AG04449 (cell line): ENCODE measurements around the gene COL23A1.

ENCODE experiments used
- CTCF ChIA-PET: fragments of 350-600 bp; formaldehyde crosslinking; extraction: SDS; loops from one replicate; lab custom pipeline; 2021; ENCODE audit warnings: antibody characterized with exemption; lab: Yijun Ruan, JAX
- POLR2A ChIA-PET: fragments of 400-600, 350-600 bp; formaldehyde crosslinking; extraction: SDS; loops from one replicate; lab custom pipeline; 2020; ENCODE audit warnings: antibody characterized with exemption, inconsistent platforms; lab: Yijun Ruan, JAX
- DNase-seq: peaks from one replicate; pipeline ENCODE4 v3.0.0-alpha.2; 2010; ENCODE audit warnings: low read depth, low spot score
- H3K4me3 ChIP-seq: 2 replicates; pipeline ENCODE4 v1.5.1; 2011; ENCODE audit warnings: low read depth, mild to moderate bottlenecking, control low read depth, low read length
- TF ChIP-seq, protein P1 (sequence below): IDR thresholded peaks from one replicate; pipeline ENCODE4 v1.5.1; 2011; ENCODE audit warnings: mild to moderate bottlenecking, moderate library complexity, low read length, control low read depth, inconsistent platforms; ENCODE audit not compliant: insufficient read depth; ENCODE audit errors: missing control alignments

The COL23A1 gene

DNA sequence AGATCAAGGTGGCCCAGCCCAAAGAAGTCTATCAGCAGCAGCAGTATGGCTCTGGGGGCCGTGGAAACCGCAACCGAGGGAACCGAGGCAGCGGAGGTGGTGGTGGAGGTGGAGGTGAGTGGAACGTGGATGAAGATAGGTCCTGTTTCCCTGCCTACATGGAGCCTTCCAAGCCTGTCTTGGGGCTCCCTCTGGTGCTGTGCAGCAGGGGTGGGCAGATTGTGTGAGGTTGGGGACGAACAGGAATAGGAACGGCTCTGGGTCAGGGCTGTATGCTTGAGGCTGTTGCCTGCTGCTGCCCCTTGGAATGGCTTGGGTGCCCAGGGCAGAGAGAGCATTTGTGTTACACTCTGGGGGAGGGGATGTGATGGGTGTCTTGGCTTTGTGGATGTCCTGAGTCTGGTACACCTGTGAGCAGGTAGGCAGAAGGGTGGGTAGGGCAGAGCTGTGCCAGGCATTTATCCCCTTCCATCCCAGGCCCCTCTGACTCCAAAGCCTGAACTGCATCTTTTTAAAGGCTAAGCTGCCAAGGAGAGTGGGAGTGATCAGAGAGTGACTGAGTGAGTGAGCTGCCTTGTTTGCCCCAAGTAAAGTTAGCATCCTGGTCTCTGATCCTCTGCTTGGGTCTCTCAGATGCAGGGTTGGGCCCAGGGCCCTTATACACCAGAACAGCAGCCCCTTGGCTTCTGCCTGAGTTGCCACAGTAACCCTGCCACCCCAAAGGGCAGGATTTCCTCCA, 380.7 kb downstream of the COL23A1 start:
- no peak overlapping the region for H3K4me3 ChIP-seq
- no peak for DNase-seq
- TF ChIP-seq, protein P1, sequence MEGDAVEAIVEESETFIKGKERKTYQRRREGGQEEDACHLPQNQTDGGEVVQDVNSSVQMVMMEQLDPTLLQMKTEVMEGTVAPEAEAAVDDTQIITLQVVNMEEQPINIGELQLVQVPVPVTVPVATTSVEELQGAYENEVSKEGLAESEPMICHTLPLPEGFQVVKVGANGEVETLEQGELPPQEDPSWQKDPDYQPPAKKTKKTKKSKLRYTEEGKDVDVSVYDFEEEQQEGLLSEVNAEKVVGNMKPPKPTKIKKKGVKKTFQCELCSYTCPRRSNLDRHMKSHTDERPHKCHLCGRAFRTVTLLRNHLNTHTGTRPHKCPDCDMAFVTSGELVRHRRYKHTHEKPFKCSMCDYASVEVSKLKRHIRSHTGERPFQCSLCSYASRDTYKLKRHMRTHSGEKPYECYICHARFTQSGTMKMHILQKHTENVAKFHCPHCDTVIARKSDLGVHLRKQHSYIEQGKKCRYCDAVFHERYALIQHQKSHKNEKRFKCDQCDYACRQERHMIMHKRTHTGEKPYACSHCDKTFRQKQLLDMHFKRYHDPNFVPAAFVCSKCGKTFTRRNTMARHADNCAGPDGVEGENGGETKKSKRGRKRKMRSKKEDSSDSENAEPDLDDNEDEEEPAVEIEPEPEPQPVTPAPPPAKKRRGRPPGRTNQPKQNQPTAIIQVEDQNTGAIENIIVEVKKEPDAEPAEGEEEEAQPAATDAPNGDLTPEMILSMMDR: no peak
- ChIA-PET CTCF (interaction anchor here (0.6 to 1.6 kb wide), 2 partner anchors 23 to 667 kb away, joined by 4 read pairs; partner anchors contain the start of gene PHYKPL), POLR2A (no interaction called here)

DNA sequence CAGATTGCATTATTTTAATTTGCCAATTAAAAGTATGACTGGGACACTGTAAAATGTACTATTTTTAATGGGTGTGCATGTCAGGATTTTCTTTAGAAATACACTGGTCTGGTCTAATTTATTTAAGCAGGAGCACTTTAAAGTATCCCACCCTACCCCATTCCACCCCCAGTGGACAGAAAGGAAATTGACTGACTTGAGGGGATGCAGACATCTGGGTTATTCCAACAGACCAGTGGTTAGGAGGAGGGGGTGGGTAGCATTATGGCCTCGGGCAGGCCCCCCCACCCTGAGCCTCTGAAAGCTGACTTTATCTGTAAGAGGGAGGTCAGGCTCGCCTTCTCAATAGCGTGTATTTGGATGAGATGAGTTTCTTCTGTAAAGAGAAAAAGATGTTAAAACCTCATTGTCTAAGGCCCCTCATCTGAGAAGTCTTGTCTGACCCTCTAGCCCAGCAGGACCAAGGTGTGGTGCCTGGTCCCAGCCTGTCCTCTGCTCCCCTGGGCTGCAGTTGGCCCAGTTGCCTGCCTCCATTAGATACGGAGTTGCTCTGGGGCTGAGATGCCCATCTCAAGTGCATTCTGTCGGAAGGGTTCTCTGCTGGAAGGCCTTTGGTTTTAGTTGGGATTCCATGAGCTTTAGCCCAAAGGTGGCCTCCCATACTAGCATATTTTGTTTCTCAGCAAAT, 381.5 kb downstream of the COL23A1 start:
- CTCF ChIA-PET: interaction anchor here (0.6 to 1.6 kb wide), 2 partner anchors 23 to 668 kb away, joined by 4 read pairs; partner anchors contain the start of gene PHYKPL
- POLR2A ChIA-PET: no interaction called here
- DNase-seq: no peak
- TF ChIP-seq, protein P1: peak; percentile 4
- no peak overlapping the region for H3K4me3 ChIP-seq

DNA sequence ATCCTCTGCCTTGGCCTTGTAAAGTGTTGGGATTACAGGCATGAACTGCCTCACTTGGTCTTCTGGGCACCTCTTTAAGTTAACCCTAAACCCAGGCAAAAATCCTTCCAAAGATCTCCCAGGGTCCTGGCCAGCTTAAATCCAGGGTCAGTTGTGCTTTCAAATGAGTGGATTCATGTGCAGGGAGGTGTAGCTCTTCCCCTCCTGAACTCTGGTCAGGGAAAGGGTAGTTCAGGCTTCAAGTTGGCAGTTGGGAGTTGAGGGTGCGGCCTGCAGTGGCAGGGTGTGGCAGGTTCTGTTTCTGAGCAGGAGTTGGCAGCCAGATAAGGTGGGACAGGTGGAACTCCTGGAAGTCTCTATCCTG, 382.3 kb downstream of the COL23A1 start:
- ChIA-PET POLR2A (no interaction called here), CTCF (interaction anchor here (1.3 kb wide), 1 partner anchor 8 kb away, joined by 3 read pairs; no protein-coding TSS in a partner anchor)
- no peak overlapping the region for H3K4me3 ChIP-seq
- TF ChIP-seq, protein P1: no peak
- no peak for DNase-seq

DNA sequence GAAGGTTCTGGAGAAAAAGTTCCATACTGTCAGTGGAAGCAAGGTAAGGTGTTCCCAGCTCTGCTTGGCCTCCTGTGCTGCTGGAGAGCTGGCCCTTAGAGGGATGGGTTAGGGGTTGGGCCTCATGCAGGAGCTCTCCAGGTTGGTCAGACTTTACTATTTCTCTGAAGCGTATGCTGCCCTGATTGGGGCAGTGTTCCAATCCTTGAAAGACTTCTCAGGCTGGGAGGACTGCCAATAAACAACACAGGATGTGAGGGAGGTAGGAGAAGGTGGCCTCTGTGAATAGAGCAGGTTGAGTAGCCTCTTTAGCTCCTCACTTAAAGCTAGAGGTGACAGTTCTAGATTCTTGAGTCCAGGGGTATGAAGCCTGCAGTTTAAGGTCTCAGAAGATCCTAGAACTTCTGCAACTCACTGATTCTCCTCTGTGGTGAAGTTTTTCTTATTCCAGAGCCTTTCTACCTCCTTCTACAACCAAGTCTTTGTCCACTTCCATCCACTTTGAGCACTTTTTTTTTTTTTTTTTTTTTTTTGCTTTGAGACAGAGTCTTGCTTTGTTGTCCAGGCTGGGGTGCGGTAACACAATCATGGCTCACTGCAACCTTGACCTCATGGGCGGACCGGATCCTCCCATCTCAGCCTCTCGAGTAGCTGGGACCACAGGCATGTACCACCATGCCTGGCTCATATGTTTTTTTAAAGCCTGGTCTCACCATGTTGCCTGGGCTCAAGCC, 382.8 kb downstream of the COL23A1 start:
- POLR2A ChIA-PET: interaction anchor here (0.8 kb wide), 1 partner anchor 23 kb away, joined by 3 read pairs; no protein-coding TSS in a partner anchor
- CTCF ChIA-PET: interaction anchor here (1.3 kb wide), 1 partner anchor 9 kb away, joined by 3 read pairs; no protein-coding TSS in a partner anchor
- TF ChIP-seq, protein P1: no peak
- DNase-seq: no peak
- peak overlapping the region; percentile 3; the same call in 1 of the 2 replicates for H3K4me3 ChIP-seq

DNA sequence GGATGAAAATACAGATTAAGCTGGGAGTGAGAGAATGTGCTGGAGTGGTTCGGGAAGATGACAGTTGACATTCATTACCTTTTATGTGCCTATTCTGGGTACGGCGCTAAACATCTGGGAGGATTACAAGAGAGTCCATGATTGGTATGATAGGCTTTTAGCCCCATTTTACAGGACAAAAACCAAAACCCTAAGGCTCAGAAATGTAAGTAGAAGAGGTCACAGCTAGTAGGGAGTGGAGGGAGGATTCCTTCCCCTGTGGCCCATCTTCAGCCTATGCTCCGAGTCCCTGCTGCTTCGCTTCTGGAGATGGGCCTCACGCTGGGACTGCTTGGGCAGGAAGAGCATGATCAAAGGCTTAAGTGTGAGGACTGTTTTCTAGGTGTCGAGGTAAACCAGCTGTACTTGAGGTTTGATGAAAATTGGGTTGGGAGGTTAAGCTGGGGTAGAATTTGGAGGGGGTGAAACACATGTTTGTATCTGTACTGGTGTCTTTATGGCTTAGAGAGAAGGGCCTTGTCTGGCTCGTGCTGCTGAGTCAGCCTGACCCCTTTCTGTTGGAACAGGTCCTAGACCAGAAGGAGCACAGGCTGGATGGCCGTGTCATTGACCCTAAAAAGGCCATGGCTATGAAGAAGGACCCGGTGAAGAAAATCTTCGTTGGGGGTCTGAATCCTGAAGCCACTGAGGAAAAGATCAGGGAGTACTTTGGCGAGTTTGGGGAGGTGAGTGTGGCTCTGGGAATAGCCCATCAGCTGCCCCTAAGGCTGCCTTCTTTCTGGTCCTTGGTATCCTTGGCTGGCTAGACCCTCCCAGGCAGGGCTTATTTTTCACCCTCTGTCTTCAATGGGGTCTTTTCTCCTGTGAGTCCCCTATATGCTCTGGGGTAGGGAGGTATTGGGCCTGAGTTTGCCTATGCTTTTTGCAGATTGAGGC, 383.8 kb downstream of the COL23A1 start:
- POLR2A ChIA-PET: interaction anchor here (0.8 kb wide), 1 partner anchor 23 kb away, joined by 3 read pairs; no protein-coding TSS in a partner anchor
- CTCF ChIA-PET: interaction anchor here (1.3 kb wide), 1 partner anchor 10 kb away, joined by 3 read pairs; no protein-coding TSS in a partner anchor
- peak overlapping the region; percentile 93 for H3K4me3 ChIP-seq
- DNase-seq: no peak
- TF ChIP-seq, protein P1: no peak
